ENCODE results near the gene CPTP.

The CPTP gene

GRCh38 chr1:1292851-1293250, 31.8 kb upstream of the CPTP start:
- no peak for DNase-seq

GRCh38 chr1:1293263-1294249, 31.0 kb upstream of the CPTP start:
- DNase-seq: no peak

GRCh38 chr1:1294250-1294890, 30.2 kb upstream of the CPTP start:
- DNase-seq: no peak

- no peak for DNase-seq
These were observed 29.3 kb upstream of the CPTP start for GRCh38 chr1:1295154-1295923.

- no peak for DNase-seq
These were observed 28.2 kb upstream of the CPTP start for GRCh38 chr1:1296070-1297061.

GRCh38 chr1:1297802-1298424, 26.7 kb upstream of the CPTP start:
- DNase-seq: no peak

GRCh38 chr1:1298861-1299685, 25.5 kb upstream of the CPTP start:
- DNase-seq: no peak

- no peak for DNase-seq
These were observed 24.8 kb upstream of the CPTP start for GRCh38 chr1:1299686-1300351.

- no peak for DNase-seq
These were observed 24.3 kb upstream of the CPTP start for GRCh38 chr1:1300352-1300739.

- no peak for DNase-seq
These were observed 22.6 kb upstream of the CPTP start for GRCh38 chr1:1302006-1302430.

GRCh38 chr1:1302951-1303509, 21.6 kb upstream of the CPTP start:
- no peak for DNase-seq

GRCh38 chr1:1303736-1304135, 20.9 kb upstream of the CPTP start:
- DNase-seq: no peak

GRCh38 chr1:1304331-1305299, 20.0 kb upstream of the CPTP start:
- DNase-seq: no peak

GRCh38 chr1:1305300-1306069, 19.1 kb upstream of the CPTP start:
- DNase-seq: peak; percentile 68 to 75

GRCh38 chr1:1306070-1306660, 18.4 kb upstream of the CPTP start:
- DNase-seq: no peak

GRCh38 chr1:1306661-1307260, 17.8 kb upstream of the CPTP start:
- DNase-seq: no peak
